NK-92 (cell line): ENCODE data around the gene SLC25A28.

Experiments
- DNase-seq: peaks from one replicate; lab custom pipeline; 2025; ENCODE audit not compliant: unreplicated experiment; lab: John Stamatoyannopoulos, UW

The SLC25A28 gene

GRCh38 chr10:99593312-99593711 lies 26.9 kb downstream of the SLC25A28 start:
- DNase-seq, result no peak

GRCh38 chr10:99590799-99591198 lies 29.4 kb downstream of the SLC25A28 start:
- no peak for DNase-seq

GRCh38 chr10:99583687-99584086 lies 36.6 kb downstream of the SLC25A28 start:
- no peak for DNase-seq

GRCh38 chr10:99582255-99582770 lies 37.9 kb downstream of the SLC25A28 start:
- no peak for DNase-seq

- DNase-seq, result no peak
Observed at GRCh38 chr10:99579971-99580370, 40.3 kb downstream of the SLC25A28 start.

GRCh38 chr10:99573790-99574189 lies 46.4 kb downstream of the SLC25A28 start:
- DNase-seq, result no peak

- no peak for DNase-seq
Observed at GRCh38 chr10:99571816-99572215, 48.4 kb downstream of the SLC25A28 start.

GRCh38 chr10:99569961-99570360 lies 50.3 kb downstream of the SLC25A28 start:
- DNase-seq, result no peak

GRCh38 chr10:99569253-99569939 lies 50.8 kb downstream of the SLC25A28 start:
- no peak for DNase-seq

GRCh38 chr10:99565166-99565565 lies 55.1 kb downstream of the SLC25A28 start:
- no peak for DNase-seq

GRCh38 chr10:99564361-99564760 lies 55.9 kb downstream of the SLC25A28 start:
- DNase-seq, result no peak

GRCh38 chr10:99562631-99563030 lies 57.6 kb downstream of the SLC25A28 start:
- DNase-seq, result no peak
